Umbilical cord (tissue), 2 donors: ENCODE data around the gene ACAD11. TPM values are rescaled to one million over a fixed set of nuclear protein-coding genes. Genes with fewer than 3 reads are reported as not detected.

Experiments
- DNase-seq: peaks from one replicate; pipeline ENCODE4 v3.0.0-alpha.2; 2015; ENCODE audit warnings: low spot score
- total RNA-seq: library from RNA; depleted of rRNA; stranded (reverse); fragments of >200 nt; gene quantifications from one replicate; pipeline ENCODE4 v1.2.3, GENCODE V29; 2014; ENCODE audit warnings: low replicate concordance; ENCODE audit not compliant: insufficient read depth

ACAD11 gene, protein sequence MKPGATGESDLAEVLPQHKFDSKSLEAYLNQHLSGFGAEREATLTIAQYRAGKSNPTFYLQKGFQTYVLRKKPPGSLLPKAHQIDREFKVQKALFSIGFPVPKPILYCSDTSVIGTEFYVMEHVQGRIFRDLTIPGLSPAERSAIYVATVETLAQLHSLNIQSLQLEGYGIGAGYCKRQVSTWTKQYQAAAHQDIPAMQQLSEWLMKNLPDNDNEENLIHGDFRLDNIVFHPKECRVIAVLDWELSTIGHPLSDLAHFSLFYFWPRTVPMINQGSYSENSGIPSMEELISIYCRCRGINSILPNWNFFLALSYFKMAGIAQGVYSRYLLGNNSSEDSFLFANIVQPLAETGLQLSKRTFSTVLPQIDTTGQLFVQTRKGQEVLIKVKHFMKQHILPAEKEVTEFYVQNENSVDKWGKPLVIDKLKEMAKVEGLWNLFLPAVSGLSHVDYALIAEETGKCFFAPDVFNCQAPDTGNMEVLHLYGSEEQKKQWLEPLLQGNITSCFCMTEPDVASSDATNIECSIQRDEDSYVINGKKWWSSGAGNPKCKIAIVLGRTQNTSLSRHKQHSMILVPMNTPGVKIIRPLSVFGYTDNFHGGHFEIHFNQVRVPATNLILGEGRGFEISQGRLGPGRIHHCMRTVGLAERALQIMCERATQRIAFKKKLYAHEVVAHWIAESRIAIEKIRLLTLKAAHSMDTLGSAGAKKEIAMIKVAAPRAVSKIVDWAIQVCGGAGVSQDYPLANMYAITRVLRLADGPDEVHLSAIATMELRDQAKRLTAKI
- 29.4 TPM for total RNA-seq

DNA sequence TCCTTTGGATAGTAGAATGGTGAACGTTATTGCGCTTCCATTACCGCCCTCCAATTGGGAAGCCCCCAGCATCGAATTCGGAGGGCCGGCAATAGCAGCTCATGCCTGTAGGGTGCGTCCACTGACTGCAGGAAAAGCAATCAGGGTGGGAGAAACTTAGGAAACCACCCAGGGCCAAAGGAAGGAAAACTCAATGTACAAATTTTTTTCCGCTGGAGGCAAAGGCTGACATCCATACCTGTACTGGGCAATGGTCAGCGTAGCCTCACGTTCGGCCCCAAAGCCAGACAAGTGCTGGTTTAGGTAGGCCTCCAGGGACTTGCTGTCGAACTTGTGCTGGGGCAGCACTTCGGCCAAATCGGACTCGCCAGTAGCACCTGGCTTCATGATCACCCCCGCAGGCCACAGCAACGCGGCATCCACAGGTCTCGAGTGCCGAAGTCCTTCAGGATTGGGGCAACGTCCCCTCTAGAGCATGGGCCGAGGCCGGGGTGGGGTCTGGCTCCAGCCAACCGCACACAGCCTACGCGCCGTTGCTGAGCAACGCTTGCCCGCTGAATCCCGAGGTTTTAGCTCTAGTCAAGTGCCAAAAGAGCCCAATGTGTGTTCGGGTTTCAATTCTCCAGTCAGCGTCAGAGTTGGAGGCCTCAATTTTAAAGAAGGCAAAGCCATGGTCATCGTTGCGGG is at the start of gene ACAD11:
TSS of gene ACAD11 (minus strand) at position 445 of the 687 bp plus-strand sequence. CDS start at position 387, 58 bp downstream.
- DNase-seq, result peak; percentile 84

DNA sequence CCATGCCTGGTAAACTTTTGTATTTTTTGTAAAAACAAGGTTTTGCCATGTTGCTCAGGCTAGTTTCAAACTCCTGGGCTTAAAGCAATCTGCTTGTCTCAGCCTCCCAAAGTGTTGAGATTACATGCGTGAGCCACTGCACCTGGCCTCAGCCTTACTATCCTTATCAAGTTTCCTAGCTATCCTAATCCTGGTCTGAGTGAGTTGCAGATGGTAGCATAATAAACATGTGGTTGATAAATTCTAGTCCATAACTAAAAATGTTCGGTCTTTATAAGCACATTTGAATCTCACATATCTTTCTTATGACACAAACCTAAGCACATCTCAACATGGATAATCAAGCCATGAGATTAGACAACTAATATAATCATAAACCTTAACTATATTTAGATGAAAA is 44.1 kb upstream of the ACAD11 start:
- no peak for DNase-seq

DNA sequence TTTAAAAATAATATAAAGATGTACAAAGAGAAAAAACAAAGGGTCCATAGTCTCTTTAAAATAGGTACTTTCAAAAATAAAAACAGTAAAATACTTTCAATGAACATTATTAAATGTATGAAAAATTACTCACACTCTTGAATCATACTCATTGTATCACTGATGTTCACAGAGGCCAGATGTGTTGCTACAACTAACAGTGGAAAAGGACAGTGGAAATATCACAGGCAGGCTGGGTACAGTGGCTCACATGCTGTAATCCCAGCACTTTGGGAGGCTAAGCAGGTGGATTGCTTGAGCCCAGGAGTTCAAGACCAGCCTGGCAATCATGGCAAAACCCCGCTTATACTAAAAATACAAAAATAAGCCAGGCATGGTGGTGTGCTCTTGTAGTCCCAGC is 35.8 kb upstream of the ACAD11 start:
- DNase-seq, result no peak

DNA sequence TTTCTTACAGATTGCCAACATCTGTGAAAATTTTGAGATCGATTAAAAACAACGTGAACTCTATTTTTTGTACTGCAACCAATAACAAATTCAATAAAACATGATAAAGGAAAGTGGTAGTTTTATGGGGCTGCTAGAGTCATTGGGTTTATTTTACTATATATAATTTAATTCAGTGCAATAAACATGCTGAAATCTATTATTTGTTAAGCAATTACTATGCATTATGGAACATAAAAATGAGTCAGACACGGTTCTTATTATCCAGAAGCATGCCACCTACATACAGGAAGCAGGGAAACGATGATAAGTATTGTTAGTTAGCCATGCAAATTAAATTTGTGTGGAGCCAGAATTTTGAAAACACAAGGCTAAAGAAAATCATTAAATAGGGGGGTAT is 35.4 kb upstream of the ACAD11 start:
- no peak for DNase-seq

DNA sequence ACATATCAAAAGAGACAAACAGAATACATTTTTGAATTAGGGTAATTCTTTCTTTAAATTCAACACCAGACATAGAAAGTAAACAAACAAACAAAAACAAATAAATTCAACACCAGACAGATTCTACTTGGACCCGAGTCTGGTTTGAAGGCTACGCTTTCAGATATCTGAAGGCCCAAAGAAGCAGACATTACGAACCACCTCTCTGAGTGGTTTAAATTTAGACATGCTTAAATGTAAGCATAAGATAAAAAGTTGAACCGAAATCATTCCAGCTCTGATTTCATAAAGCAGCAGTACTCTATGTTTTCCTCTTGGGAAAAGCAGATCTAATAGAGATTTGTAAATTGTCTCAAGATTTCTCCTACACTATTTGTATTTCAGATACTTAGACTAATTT is 30.4 kb upstream of the ACAD11 start:
- DNase-seq, result no peak

DNA sequence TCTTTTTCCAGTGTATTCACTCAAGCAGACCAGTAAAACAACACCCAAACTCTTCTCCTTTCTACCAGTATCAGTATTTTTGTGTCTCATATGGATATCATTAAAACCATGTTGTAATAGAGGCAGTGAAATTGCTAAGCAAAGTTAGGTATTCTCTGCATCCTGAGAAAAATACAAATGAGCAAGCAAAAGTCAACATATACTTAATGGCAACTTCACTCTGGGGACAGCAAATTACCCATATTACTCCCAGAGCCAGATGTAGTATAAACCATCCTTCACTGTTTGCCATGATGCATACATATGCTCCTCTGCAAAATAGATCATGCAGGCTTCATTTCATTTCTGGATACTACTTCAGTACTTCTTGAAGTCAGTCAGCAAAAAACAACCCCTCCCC is 22.6 kb upstream of the ACAD11 start:
- DNase-seq, result no peak

DNA sequence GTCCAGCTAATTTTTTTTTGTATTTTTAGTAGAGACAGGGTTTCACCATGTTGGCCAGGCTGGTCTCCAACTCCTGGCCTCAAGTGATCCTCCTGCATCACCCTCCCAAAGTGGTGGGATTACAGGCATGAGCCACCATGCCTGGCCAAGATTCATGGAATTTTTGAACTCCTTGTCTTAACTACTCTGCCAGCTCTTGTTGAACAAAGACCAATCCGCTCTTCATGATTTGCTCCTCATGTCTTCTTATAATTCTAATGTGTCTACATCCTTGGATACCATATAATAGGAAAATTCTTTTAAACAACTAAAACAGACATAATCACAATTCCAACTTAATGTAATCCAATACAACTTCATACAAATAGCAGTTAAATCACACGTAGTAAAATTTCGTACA is 21.8 kb upstream of the ACAD11 start:
- DNase-seq, result no peak

DNA sequence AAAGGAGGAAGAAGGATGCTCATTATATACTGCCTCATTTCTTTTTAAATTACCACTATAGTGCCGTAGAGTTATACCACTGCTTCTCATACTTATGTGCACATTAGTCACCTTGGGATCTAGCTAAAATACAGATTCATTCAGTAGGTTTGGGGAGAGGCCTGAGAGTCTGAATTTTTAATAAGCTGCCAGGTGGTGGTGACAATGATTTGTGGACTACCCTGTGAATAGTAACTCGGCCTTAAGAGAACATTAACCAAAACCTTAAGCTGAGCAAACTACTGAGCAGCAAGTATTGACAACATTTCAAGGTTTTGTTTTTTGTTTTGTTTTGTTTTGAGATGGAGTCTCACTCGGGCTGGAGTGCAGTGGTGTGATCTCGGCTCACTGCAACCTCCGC is 20.3 kb upstream of the ACAD11 start:
- no peak for DNase-seq

DNA sequence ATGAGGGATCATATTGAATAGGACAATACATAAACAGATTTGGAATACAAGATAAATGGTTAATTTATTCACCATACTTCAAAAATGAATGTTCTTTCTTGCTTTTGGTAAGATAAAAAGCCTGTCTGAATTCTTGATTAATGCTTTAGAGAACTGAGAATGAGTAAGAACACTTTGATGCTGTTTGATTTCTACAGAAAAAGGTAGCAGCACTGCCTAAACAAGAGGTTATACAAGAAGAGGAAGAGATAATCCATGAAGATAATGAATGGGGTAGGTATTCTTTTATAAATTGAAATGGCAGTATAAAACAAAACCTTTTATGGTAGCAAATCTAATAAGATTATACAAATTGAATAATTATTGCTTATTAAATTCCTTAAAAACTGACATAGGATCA is 15.8 kb upstream of the ACAD11 start:
- DNase-seq, result no peak

DNA sequence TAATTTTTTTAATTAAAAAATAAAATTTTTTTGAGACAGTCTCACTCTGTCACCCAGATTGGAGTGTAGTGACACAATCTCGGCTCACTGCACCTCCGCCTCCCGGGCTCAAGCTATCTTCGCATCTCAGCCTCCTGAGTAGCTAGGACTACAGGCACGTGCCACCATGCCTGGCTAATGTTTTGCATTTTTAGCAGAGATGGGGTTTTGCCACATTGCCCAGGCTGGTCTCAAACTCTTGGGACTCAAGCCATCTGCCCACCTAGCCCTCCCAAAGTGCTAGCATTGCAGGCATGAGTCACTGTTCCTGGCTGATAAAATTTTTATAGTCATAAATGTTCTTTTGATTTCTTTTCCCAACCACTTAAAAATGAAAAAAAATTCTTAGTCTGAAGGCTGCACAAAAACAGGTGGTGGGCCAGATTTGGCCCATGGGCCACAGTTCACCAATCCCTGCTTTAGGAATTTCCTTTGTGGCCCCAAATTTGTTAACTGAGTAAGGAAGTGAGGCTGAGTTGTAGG is 9.7 kb upstream of the ACAD11 start:
- DNase-seq, result no peak

DNA sequence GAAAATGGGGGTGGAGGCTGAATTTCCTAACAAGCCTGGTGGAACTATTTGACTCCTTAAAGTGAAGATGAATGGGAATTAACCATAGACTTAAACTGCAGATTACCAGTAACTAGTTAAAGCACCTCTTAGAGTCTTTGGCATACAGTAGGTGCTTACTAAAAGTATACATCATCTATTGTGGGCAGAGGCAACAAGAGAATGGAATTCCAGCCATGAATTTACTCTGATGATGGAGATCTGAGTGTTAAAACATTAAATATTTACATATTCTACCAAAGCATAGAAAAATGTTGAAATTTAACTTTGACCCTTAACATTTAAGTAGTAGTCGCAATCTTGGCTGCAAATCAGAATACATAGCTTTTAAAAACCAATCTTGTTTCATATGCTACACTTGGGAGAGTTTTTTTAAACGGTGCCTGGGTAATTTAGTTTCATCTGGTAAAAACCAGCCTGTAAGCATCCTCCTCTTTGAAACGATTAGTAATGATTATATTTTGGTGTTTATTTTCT is 5.7 kb upstream of the ACAD11 start:
- DNase-seq, result no peak

DNA sequence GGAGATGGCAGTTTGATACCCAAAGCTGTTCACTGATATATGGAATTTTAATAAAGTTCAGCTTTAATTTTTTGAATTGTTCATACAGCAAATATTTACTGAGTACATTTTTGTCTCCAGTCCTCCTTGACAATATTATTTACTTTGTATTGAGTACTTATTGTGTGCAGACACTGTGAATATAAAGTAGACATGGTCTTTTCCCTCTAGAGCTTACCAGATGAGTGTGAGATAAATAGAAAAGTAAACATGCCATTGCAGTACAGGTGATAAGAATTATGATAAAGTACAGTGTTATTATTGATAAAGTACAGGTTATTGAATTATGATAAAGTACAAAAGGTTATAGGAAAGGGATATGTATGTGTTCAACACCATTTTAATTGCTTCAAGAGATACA is 2.6 kb upstream of the ACAD11 start:
- DNase-seq, result no peak

DNA sequence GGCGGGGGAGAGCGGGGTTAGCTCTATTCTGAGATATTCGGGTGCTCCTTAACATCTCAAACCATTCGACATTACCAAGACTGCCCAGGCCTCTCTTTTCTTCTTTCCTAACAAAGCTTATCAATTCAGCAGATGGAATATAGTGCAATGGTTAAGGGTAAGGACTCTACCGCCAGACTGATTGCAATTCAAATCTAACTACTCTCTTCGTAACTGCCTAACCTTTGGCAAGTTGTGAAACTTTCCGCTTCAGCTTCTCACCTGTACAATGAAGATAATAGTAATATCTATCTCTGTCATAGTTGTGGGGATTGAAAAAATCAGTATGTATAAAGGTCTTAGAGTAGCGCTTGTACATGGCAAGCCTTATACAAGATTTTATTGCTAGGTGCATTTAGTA is 1.5 kb upstream of the ACAD11 start:
- no peak for DNase-seq

DNA sequence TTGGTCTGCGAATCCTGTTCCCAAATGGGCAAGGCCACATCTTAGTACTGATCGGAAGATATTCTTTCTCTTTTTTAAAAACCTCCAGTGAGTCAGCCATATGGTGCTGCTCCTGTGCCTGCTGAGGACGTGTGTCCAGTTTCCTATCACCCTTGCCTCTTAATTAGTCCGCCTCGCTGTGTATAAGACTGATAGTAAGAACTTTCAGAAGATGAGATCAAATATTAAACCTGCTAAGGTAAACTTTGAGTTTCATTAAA is 1.1 kb upstream of the ACAD11 start:
- DNase-seq, result no peak

DNA sequence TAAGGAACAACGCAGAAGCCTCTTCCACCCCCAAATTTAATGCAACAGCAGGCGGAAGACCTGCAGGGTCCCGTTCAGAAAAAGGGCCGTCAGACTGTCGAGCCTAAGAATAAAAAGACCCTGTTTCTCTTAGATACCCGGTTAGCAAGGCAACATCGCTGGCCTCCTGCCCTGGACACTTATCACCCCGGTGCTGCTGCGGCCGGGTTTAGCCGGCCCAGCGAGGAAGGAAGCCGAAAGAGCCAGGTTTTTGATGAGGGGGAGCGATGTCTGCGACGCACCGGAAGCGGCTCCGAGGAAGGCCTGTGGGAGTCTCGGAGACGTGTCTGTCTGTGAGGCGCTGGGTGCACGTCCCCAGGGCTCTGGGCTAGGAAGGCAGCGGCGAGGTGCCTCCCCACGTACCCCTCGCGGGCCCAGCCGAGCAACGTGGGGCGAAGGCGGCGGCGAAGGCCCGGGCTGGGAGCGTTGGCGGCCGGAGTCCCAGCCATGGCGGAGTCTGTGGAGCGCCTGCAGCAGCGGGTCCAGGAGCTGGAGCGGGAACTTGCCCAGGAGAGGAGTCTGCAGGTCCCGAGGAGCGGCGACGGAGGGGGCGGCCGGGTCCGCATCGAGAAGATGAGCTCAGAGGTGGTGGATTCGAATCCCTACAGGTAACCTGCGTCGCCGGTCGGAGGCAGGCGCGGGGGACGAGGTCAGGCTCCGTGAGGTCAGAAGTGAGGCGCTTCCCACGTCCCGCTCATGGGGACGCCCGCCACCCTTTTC is 622 bp upstream of the ACAD11 start, which contains the start of gene UBA5:
TSS of gene UBA5 (plus strand) at position 278 of the 759 bp plus-strand sequence. CDS start at position 487, 209 bp downstream.
- DNase-seq, result peak; percentile 78

DNA sequence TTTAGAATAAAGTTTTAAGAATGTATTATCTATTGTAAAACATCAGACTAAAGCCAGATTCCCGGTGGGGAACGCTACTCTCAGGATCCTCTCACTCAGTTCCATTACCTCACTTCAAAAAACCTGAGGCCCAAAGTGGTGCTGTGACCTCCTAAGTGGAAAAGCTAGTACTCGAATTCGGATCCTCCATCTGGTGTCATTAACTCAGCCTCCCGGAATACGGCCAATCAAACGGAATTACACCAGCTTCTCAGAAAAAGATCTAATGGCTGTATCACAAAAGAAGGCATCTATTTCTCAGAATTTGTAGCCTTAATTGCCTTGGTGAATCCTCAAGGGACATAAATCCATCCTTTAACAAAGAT is 627 bp downstream of the ACAD11 start:
- DNase-seq, result no peak

DNA sequence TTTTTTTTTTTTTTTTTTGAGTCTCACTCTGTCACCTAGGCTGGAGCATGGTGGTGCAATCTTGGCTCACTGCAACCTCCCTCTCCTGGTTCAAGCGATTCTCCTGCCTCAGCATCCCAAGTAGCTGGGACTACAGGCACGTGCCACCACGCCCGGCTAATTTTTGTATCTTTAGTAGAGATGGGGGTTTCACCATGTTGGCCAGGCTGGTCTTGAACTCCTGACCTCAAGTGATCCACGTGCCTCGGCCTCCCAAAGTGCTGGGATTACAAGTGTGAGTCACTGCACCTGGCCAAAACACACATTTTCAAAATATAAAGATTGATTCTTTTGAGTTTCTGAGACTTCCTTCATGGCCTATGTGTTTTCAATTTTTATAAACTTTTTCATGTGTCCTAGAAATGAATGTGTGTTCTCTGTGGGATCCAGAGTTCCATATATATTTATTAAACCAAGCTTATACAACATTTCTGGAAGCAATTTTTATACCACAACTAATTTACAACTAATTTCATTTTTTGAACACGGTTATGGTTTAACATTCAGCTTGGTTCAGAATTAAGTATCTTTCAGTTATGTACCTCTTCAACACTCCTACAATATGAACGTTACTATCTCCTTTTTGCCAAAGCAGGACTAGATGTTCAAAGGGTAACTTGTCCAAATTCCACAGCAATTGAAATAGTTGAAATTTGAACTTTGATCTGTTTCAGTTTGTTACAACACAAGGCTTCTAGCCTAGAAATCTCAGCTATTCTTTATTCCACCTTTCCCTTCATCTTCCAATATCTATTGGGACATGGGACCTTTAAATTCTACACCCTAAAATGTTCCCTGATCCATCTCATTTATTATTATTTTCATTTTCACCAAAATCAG is 1.5 kb downstream of the ACAD11 start:
- DNase-seq, result no peak

DNA sequence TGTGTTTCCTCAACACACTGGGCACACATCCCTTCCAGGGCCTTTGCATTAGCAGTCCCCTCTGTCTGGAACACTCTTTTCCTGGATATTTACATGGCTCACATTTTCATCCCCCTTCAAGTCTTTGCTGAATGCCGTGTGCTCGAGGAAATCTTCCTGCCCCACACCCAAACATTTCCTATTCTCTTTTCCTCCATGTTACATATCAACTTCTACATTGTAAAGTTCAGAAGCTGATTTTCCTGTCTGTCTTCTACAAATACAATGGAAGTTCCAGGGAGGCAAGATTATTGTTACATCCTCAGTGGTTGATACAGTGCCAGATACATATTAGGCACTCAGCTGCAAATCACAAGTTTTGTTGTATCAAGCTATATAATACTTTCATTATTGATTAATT is 4.1 kb downstream of the ACAD11 start:
- no peak for DNase-seq

DNA sequence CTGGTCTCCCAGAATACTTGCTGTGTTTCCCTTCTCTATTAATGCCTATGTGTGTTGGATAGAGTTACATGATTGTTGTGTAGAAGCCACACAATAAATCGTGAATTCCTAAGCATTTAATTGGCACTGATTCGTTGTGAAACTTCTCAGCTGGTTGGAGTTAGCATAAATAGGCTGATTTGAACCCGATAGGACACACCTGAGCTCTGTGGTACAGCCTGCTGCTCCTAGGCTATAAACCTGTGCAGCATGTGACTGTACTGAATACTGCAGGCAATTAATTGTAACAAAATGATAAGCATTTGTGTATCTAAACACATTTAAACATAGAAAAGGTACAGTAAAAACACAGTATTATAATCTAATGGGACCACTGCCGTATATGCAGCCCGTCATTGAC is 4.9 kb downstream of the ACAD11 start:
- no peak for DNase-seq

DNA sequence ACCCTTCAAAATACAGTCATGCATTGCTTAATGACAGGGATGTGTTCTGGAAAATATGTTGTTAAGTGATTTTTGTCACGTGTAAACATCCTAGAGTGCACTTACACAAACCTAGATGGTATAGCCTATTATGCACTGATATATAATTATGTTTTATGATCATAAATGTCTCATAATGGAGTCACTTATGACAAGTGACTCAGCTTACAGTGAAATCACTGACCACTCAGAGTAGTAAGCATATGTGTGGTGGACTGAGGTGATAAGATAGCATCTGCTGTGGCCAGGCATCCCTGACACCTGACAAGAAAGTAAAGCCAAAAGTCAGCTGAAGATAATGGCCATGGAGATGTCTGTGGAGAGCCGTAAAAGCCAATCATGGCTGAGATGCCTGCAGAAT is 5.4 kb downstream of the ACAD11 start:
- DNase-seq, result no peak
